Right atrium auricular region (tissue), 2 donors: Measurements from ENCODE around the gene RNF212. TPM values are rescaled to one million over a fixed set of nuclear protein-coding genes. Genes with fewer than 3 reads are reported as not detected.

Source experiments
- DNase-seq: peaks from one replicate; pipeline ENCODE4 v3.0.0-alpha.2; 2019; ENCODE audit warnings: low spot score
- H3K27ac ChIP-seq, 2 donors: fragments of 200-600 bp; sonication (generic); 1 replicate in 1 of 2; 2 replicates in 1 of 2; pipeline ENCODE4 v1.5.1; 2016 to 2019
- H3K27me3 ChIP-seq, 2 donors: fragments of 200-600 bp; sonication (generic); one replicate each; pipeline versions ENCODE4 v1.5.1 to v1.6.0; 2017 to 2019
- H3K36me3 ChIP-seq: fragments of 200-600 bp; sonication (generic); one replicate; pipeline ENCODE4 v1.5.1; 2016
- H3K4me1 ChIP-seq, 2 donors: fragments of 200-600 bp; sonication (generic); one replicate each; pipeline versions ENCODE4 v1.5.1 to v1.6.0; 2017 to 2019
- H3K4me3 ChIP-seq, 2 donors: fragments of 200-600 bp; sonication (generic); 1 replicate in 1 of 2; 2 replicates in 1 of 2; pipeline ENCODE4 v1.5.1; 2017 to 2019; ENCODE audit warnings: mild to moderate bottlenecking in 1 of 2, moderate library complexity in 1 of 2
- H3K9me3 ChIP-seq, 2 donors: fragments of 200-600 bp; sonication (generic); one replicate each; pipeline ENCODE4 v1.5.1; 2019
- total RNA-seq, 2 donors: library from RNA; depleted of rRNA; stranded (reverse); fragments of >200 nt; gene quantifications; one replicate each; pipeline ENCODE4 v1.1.0, GENCODE V29; 2016
- TF ChIP-seq, protein P1 (sequence below), 2 donors: fragments of 200-600 bp; sonication (generic); IDR thresholded peaks; one replicate each; pipeline ENCODE4 v1.5.1; 2019; ENCODE audit warnings: antibody characterized with exemption in 2 of 2

Gene RNF212
- total RNA-seq, 2 donors from 2014 or later: 1.9 TPM

GRCh38 chr4:1082215-1083182 is 30.9 kb downstream of the RNF212 start:
- Histone ChIP-seq H3K27ac (no peak overlapping the region), H3K4me3 (no peak overlapping the region), H3K4me1 (no peaks in the 10 kb centered on the region), H3K27me3 (no peaks in the 10 kb centered on the region), H3K36me3 (no peaks in the 10 kb centered on the region), H3K9me3 (no peaks in the 10 kb centered on the region)
- DNase-seq: peak; percentile 82
- TF ChIP-seq, protein P1, sequence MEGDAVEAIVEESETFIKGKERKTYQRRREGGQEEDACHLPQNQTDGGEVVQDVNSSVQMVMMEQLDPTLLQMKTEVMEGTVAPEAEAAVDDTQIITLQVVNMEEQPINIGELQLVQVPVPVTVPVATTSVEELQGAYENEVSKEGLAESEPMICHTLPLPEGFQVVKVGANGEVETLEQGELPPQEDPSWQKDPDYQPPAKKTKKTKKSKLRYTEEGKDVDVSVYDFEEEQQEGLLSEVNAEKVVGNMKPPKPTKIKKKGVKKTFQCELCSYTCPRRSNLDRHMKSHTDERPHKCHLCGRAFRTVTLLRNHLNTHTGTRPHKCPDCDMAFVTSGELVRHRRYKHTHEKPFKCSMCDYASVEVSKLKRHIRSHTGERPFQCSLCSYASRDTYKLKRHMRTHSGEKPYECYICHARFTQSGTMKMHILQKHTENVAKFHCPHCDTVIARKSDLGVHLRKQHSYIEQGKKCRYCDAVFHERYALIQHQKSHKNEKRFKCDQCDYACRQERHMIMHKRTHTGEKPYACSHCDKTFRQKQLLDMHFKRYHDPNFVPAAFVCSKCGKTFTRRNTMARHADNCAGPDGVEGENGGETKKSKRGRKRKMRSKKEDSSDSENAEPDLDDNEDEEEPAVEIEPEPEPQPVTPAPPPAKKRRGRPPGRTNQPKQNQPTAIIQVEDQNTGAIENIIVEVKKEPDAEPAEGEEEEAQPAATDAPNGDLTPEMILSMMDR (IDR thresholded peaks at IDR 0.05): no peak

- TF ChIP-seq, protein P1 (IDR thresholded peaks at IDR 0.05): no peak
- no peaks in the 10 kb centered on the region for H3K27me3 ChIP-seq
- H3K36me3 ChIP-seq: no peaks in the 10 kb centered on the region
Measured at GRCh38 chr4:1081689-1082040, 31.7 kb downstream of the RNF212 start.

GRCh38 chr4:1080961-1081688 is 32.2 kb downstream of the RNF212 start:
- Histone ChIP-seq H3K9me3 (no peaks in the 10 kb centered on the region), H3K27me3 (no peaks in the 10 kb centered on the region)

More at GRCh38 chr4:1081689-1082040, 31.7 kb downstream of the RNF212 start:
- no peak overlapping the region for H3K4me3 ChIP-seq
- no peak for DNase-seq
- no peaks in the 10 kb centered on the region for H3K9me3 ChIP-seq
- no peak overlapping the region for H3K27ac ChIP-seq
- no peaks in the 10 kb centered on the region for H3K4me1 ChIP-seq

GRCh38 chr4:1080432-1080831 is 32.9 kb downstream of the RNF212 start:
- H3K36me3 ChIP-seq: no peaks in the 10 kb centered on the region
- H3K27me3 ChIP-seq: no peaks in the 10 kb centered on the region
- no peaks in the 10 kb centered on the region for H3K4me1 ChIP-seq
- no peak overlapping the region for H3K27ac ChIP-seq
- TF ChIP-seq, protein P1 (IDR thresholded peaks at IDR 0.05): no peak
- H3K9me3 ChIP-seq: no peaks in the 10 kb centered on the region
- no peak overlapping the region for H3K4me3 ChIP-seq
- DNase-seq: no peak

More at GRCh38 chr4:1080961-1081688, 32.2 kb downstream of the RNF212 start:
- Histone ChIP-seq H3K4me1 (no peaks in the 10 kb centered on the region), H3K27ac (no peak overlapping the region), H3K4me3 (no peak overlapping the region), H3K36me3 (no peaks in the 10 kb centered on the region)
- TF ChIP-seq, protein P1 (IDR thresholded peaks at IDR 0.05): no peak
- DNase-seq: no peak

- Histone ChIP-seq H3K36me3 (no peaks in the 10 kb centered on the region), H3K4me3 (no peak overlapping the region), H3K27ac (no peak overlapping the region), H3K27me3 (no peaks in the 10 kb centered on the region), H3K9me3 (no peaks in the 10 kb centered on the region), H3K4me1 (no peaks in the 10 kb centered on the region)
- TF ChIP-seq, protein P1 (IDR thresholded peaks at IDR 0.05): no peak
- no peak for DNase-seq
Measured at GRCh38 chr4:1079711-1080265, 33.6 kb downstream of the RNF212 start.
